ENCODE results near the gene H2BK1.

DNA sequence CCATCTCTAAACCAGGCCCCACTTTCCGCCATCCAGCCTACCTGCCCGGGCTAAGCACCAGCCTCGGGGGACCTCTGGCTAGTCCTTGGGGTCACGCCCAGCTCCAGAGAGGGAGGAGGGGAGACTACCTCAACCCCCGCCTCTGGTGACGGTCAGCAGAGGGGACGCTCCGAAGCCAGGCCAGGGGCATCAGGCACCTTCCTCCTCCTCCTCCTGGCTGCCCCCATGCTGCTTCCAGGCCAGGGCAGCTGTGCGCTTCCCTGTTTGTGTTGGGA lies 42.2 kb upstream of the H2BK1 start:
- TF ChIP-seq, protein P1, sequence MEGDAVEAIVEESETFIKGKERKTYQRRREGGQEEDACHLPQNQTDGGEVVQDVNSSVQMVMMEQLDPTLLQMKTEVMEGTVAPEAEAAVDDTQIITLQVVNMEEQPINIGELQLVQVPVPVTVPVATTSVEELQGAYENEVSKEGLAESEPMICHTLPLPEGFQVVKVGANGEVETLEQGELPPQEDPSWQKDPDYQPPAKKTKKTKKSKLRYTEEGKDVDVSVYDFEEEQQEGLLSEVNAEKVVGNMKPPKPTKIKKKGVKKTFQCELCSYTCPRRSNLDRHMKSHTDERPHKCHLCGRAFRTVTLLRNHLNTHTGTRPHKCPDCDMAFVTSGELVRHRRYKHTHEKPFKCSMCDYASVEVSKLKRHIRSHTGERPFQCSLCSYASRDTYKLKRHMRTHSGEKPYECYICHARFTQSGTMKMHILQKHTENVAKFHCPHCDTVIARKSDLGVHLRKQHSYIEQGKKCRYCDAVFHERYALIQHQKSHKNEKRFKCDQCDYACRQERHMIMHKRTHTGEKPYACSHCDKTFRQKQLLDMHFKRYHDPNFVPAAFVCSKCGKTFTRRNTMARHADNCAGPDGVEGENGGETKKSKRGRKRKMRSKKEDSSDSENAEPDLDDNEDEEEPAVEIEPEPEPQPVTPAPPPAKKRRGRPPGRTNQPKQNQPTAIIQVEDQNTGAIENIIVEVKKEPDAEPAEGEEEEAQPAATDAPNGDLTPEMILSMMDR (IDR thresholded peaks at IDR 0.05) = no peak
- no peak for TF ChIP-seq NFATC4 (CRISPR knock-in tag; IDR thresholded peaks at IDR 0.05)
- TF ChIP-seq, protein P2, sequence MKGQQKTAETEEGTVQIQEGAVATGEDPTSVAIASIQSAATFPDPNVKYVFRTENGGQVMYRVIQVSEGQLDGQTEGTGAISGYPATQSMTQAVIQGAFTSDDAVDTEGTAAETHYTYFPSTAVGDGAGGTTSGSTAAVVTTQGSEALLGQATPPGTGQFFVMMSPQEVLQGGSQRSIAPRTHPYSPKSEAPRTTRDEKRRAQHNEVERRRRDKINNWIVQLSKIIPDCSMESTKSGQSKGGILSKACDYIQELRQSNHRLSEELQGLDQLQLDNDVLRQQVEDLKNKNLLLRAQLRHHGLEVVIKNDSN (CRISPR knock-in tag; IDR thresholded peaks at IDR 0.05) = no peak
- TF ChIP-seq ELF4 (CRISPR knock-in tag; IDR thresholded peaks at IDR 0.05; ENCODE audit: low read depth) = no peak

Data from WTC11 (cell line).